ENCODE measurements around the gene ZNF536.

Gene ZNF536

GRCh38 chr19:30423481-30423880 lies 51.3 kb downstream of the ZNF536 start:
- Mint-ChIP-seq H3K27ac (no peak overlapping the region), H3K9me3 (no peaks in the 10 kb centered on the region), H3K4me3 (no peak overlapping the region), H3K27me3 (peaks cover 14% of the 10 kb centered on the region), H3K4me1 (ENCODE audit: low read depth) (no peaks in the 10 kb centered on the region), H3K36me3 (ENCODE audit: low read depth) (no peaks in the 10 kb centered on the region)
- DNase-seq: no peak

GRCh38 chr19:30425885-30426838 lies 54.0 kb downstream of the ZNF536 start:
- Mint-ChIP-seq H3K4me1 (ENCODE audit: low read depth) (no peaks in the 10 kb centered on the region), H3K9me3 (no peaks in the 10 kb centered on the region), H3K27ac (no peak overlapping the region), H3K27me3 (peaks cover 3% of the 10 kb centered on the region), H3K36me3 (ENCODE audit: low read depth) (no peaks in the 10 kb centered on the region), H3K4me3 (no peak overlapping the region)
- DNase-seq: no peak

- H3K27ac Mint-ChIP-seq: no peak overlapping the region
- no peaks in the 10 kb centered on the region for H3K9me3 Mint-ChIP-seq
- no peak overlapping the region for H3K4me3 Mint-ChIP-seq
- no peaks in the 10 kb centered on the region for H3K36me3 Mint-ChIP-seq (ENCODE audit: low read depth)
- peaks cover 3% of the 10 kb centered on the region for H3K27me3 Mint-ChIP-seq
- H3K4me1 Mint-ChIP-seq (ENCODE audit: low read depth): no peaks in the 10 kb centered on the region
- DNase-seq: no peak
Observed at GRCh38 chr19:30426864-30427263, 54.7 kb downstream of the ZNF536 start.

GRCh38 chr19:30428092-30428680 lies 56.0 kb downstream of the ZNF536 start:
- Mint-ChIP-seq H3K4me3 (no peak overlapping the region), H3K27ac (no peak overlapping the region), H3K9me3 (no peaks in the 10 kb centered on the region), H3K36me3 (ENCODE audit: low read depth) (no peaks in the 10 kb centered on the region), H3K27me3 (no peaks in the 10 kb centered on the region), H3K4me1 (ENCODE audit: low read depth) (no peaks in the 10 kb centered on the region)
- DNase-seq: no peak

GRCh38 chr19:30428844-30429243 lies 56.7 kb downstream of the ZNF536 start:
- no peaks in the 10 kb centered on the region for H3K36me3 Mint-ChIP-seq (ENCODE audit: low read depth)
- no peaks in the 10 kb centered on the region for H3K4me1 Mint-ChIP-seq (ENCODE audit: low read depth)
- no peak overlapping the region for H3K4me3 Mint-ChIP-seq
- no peak for DNase-seq
- H3K27me3 Mint-ChIP-seq: no peaks in the 10 kb centered on the region
- no peak overlapping the region for H3K27ac Mint-ChIP-seq
- no peaks in the 10 kb centered on the region for H3K9me3 Mint-ChIP-seq

GRCh38 chr19:30430206-30430734 lies 58.1 kb downstream of the ZNF536 start:
- Mint-ChIP-seq H3K9me3 (no peaks in the 10 kb centered on the region), H3K27ac (no peak overlapping the region), H3K27me3 (no peaks in the 10 kb centered on the region), H3K4me3 (no peak overlapping the region), H3K4me1 (ENCODE audit: low read depth) (no peaks in the 10 kb centered on the region), H3K36me3 (ENCODE audit: low read depth) (no peaks in the 10 kb centered on the region)
- DNase-seq: no peak

GRCh38 chr19:30431591-30431990 lies 59.4 kb downstream of the ZNF536 start:
- DNase-seq: no peak
- no peaks in the 10 kb centered on the region for H3K4me1 Mint-ChIP-seq (ENCODE audit: low read depth)
- no peaks in the 10 kb centered on the region for H3K36me3 Mint-ChIP-seq (ENCODE audit: low read depth)
- no peak overlapping the region for H3K27ac Mint-ChIP-seq
- no peaks in the 10 kb centered on the region for H3K27me3 Mint-ChIP-seq
- no peaks in the 10 kb centered on the region for H3K9me3 Mint-ChIP-seq
- no peak overlapping the region for H3K4me3 Mint-ChIP-seq

GRCh38 chr19:30434797-30435594 lies 62.8 kb downstream of the ZNF536 start:
- no peak for DNase-seq
- Mint-ChIP-seq H3K27ac (no peak overlapping the region), H3K27me3 (no peaks in the 10 kb centered on the region), H3K4me1 (ENCODE audit: low read depth) (no peaks in the 10 kb centered on the region), H3K36me3 (ENCODE audit: low read depth) (no peaks in the 10 kb centered on the region), H3K9me3 (no peaks in the 10 kb centered on the region), H3K4me3 (no peak overlapping the region)

- Mint-ChIP-seq H3K4me1 (ENCODE audit: low read depth) (no peaks in the 10 kb centered on the region), H3K27me3 (no peaks in the 10 kb centered on the region), H3K9me3 (no peaks in the 10 kb centered on the region), H3K4me3 (no peak overlapping the region), H3K27ac (no peak overlapping the region), H3K36me3 (ENCODE audit: low read depth) (no peaks in the 10 kb centered on the region)
- DNase-seq: no peak
Observed at GRCh38 chr19:30437869-30438268, 65.7 kb downstream of the ZNF536 start.

- H3K9me3 Mint-ChIP-seq: no peaks in the 10 kb centered on the region
- H3K4me1 Mint-ChIP-seq (ENCODE audit: low read depth): no peaks in the 10 kb centered on the region
- H3K27ac Mint-ChIP-seq: no peak overlapping the region
- DNase-seq: no peak
- H3K36me3 Mint-ChIP-seq (ENCODE audit: low read depth): no peaks in the 10 kb centered on the region
- H3K27me3 Mint-ChIP-seq: no peaks in the 10 kb centered on the region
- no peak overlapping the region for H3K4me3 Mint-ChIP-seq
Observed at GRCh38 chr19:30439310-30439709, 67.1 kb downstream of the ZNF536 start.

GRCh38 chr19:30441011-30441410 lies 68.8 kb downstream of the ZNF536 start:
- Mint-ChIP-seq H3K9me3 (no peaks in the 10 kb centered on the region), H3K4me1 (ENCODE audit: low read depth) (no peaks in the 10 kb centered on the region), H3K27ac (no peak overlapping the region), H3K27me3 (no peaks in the 10 kb centered on the region), H3K4me3 (no peak overlapping the region), H3K36me3 (ENCODE audit: low read depth) (no peaks in the 10 kb centered on the region)
- no peak for DNase-seq

- H3K36me3 Mint-ChIP-seq (ENCODE audit: low read depth): no peaks in the 10 kb centered on the region
- no peaks in the 10 kb centered on the region for H3K9me3 Mint-ChIP-seq
- H3K27ac Mint-ChIP-seq: no peak overlapping the region
- H3K4me3 Mint-ChIP-seq: no peak overlapping the region
- no peak for DNase-seq
- H3K27me3 Mint-ChIP-seq: no peaks in the 10 kb centered on the region
- H3K4me1 Mint-ChIP-seq (ENCODE audit: low read depth): no peaks in the 10 kb centered on the region
Observed at GRCh38 chr19:30442674-30443073, 70.5 kb downstream of the ZNF536 start.

GRCh38 chr19:30443531-30444252 lies 71.5 kb downstream of the ZNF536 start:
- Mint-ChIP-seq H3K4me1 (ENCODE audit: low read depth) (no peaks in the 10 kb centered on the region), H3K4me3 (no peak overlapping the region), H3K9me3 (no peaks in the 10 kb centered on the region), H3K27ac (no peak overlapping the region), H3K36me3 (ENCODE audit: low read depth) (no peaks in the 10 kb centered on the region), H3K27me3 (no peaks in the 10 kb centered on the region)
- DNase-seq: no peak

GRCh38 chr19:30444253-30444671 lies 72.1 kb downstream of the ZNF536 start:
- no peak overlapping the region for H3K27ac Mint-ChIP-seq
- H3K36me3 Mint-ChIP-seq (ENCODE audit: low read depth): no peaks in the 10 kb centered on the region
- DNase-seq: no peak
- H3K27me3 Mint-ChIP-seq: no peaks in the 10 kb centered on the region
- H3K9me3 Mint-ChIP-seq: no peaks in the 10 kb centered on the region
- H3K4me1 Mint-ChIP-seq (ENCODE audit: low read depth): no peaks in the 10 kb centered on the region
- no peak overlapping the region for H3K4me3 Mint-ChIP-seq

Data from activated T-cell treated with anti-CD3 and anti-CD28 coated beads, Interleukin-2, amount 50 U/mL, for 24 hours (primary cell).